Measurements from ENCODE around the gene SRPK2. TPM values are rescaled to one million over a fixed set of nuclear protein-coding genes. Genes with fewer than 3 reads are reported as not detected.
"Not testable (repeated sequence)": the region's sequence is repeated elsewhere in the genome, so short reads cannot be mapped to it uniquely, and the experiment has no call there.

Gene SRPK2
- total and polyA plus RNA-seq, 2 of the 8 experiments (the other 6 are each of a cell fraction or from before 2014, with no cell fraction given): 10.0 to 47.1 TPM

DNA sequence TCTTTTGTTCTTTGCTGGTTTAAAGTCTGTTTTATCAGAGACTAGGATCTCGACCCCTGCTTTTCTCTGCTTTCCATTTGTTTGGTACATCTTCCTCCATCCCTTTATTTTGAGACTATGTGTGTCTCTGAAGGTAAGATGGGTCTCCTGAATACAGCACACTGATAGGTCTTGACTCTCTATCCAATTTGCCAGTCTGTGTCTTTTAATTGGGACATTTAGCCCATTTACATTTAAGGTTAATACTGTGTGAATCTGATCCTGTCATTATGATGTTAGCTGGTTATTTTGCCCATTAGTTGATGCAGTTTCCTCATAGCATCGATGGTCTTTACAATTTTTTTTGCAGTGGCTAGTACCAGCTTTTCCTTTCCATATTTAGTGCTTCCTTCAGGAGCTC, 28.6 kb downstream of the SRPK2 start:
- H3K4me3 ChIP-seq (ENCODE audit: extremely low read depth in 1 of 4, insufficient read depth in 2 of 4, low read depth in 3 of 4, low read length in 4 of 4); H2BK120ac ChIP-seq (replicated peaks; ENCODE audit: low read depth, low read length); H3K4ac ChIP-seq (replicated peaks; ENCODE audit: insufficient read length, low read depth, low read length); H2BK20ac ChIP-seq (ENCODE audit: low read length); H3K14ac ChIP-seq (ENCODE audit: insufficient read length); H2BK15ac ChIP-seq (ENCODE audit: low read length); H3K23ac ChIP-seq (ENCODE audit: insufficient read length); H3K23me2 ChIP-seq (ENCODE audit: low read depth, low read length); H4K20me1 ChIP-seq (replicated peaks in 1 of 2; ENCODE audit: control insufficient read depth in 1 of 2, insufficient read depth in 2 of 2, low read length in 2 of 2); H3K4me1 ChIP-seq (replicated peaks in 1 of 4; ENCODE audit: control insufficient read depth in 3 of 4, insufficient read depth in 4 of 4, low read length in 3 of 4); H3K27ac ChIP-seq (ENCODE audit: low read depth, low read length); H3K79me1 ChIP-seq (ENCODE audit: low read depth, low read length); H4K8ac ChIP-seq (ENCODE audit: extremely low read depth, insufficient read depth, low read length); H2BK12ac ChIP-seq (ENCODE audit: low read depth, low read length); H3K9ac ChIP-seq (replicated peaks in 1 of 4; ENCODE audit: extremely low read depth in 1 of 4, low read depth in 3 of 4, low read length in 3 of 4); POLR2A ChIA-PET (ENCODE audit: partially characterized antibody); FAIRE-seq; H3K27me3 ChIP-seq (replicated peaks in 1 of 4; ENCODE audit: control insufficient read depth in 3 of 4, extremely low read depth in 1 of 4, insufficient read depth in 3 of 4, low read length in 3 of 4); H3K18ac ChIP-seq (ENCODE audit: extremely low read depth, low read length); H3K56ac ChIP-seq (replicated peaks; ENCODE audit: insufficient read length, low read depth, low read length); H3K36me3 ChIP-seq (ENCODE audit: control insufficient read depth in 2 of 4, insufficient read depth in 4 of 4, low read length in 3 of 4); DNase-seq (ENCODE audit: low read depth in 1 of 2, low spot score in 2 of 2); H3K4me2 ChIP-seq (ENCODE audit: insufficient read depth in 1 of 2, low read depth in 2 of 2, low read length in 2 of 2); H4K5ac ChIP-seq (ENCODE audit: insufficient read length, low read depth, low read length); H4K91ac ChIP-seq (replicated peaks; ENCODE audit: insufficient read length, low read length); H2AFZ ChIP-seq (ENCODE audit: low read length); H3K9me3 ChIP-seq (ENCODE audit: insufficient read depth in 2 of 2, low read depth in 1 of 2, low read length in 1 of 2); H2BK5ac ChIP-seq (ENCODE audit: low read depth, low read length); H2AK5ac ChIP-seq (ENCODE audit: low read depth, low read length): not testable (repeated sequence)
- CTCF ChIA-PET (ENCODE audit: partially characterized antibody): interaction anchor here (1.4 kb wide), 1 partner anchor 42 kb away, joined by 3 read pairs; no protein-coding TSS in a partner anchor
- H3K79me2 ChIP-seq (ENCODE audit: control insufficient read depth in 1 of 2, insufficient read depth in 2 of 2, low read length in 2 of 2): peaks cover 7 to 66% of the 10 kb centered on the region in 2 experiments; a peak in 3 of 4 replicates
- 90% methylated on average over 2 of the region's 2 CpGs; no CpG with 5 or more reads in 1 of the 2 experiments for whole genome bisulfite sequencing, 2 experiments (ENCODE audit: extremely low coverage in 1 of 2, insufficient coverage in 1 of 2, insufficient read length in 1 of 2, insufficient replicate concordance in 2 of 2, low coverage in 1 of 2, low lambda C conversion rate in 2 of 2, missing lambda C conversion rate in 1 of 2)
